ENCODE measurements around the gene TAF15.

GRCh38 chr17:35775583-35775982, 33.7 kb upstream of the TAF15 start:
- TF ChIP-seq CTCF (IDR thresholded peaks at IDR 0.05) = no peak
- no peak for TF ChIP-seq EP300 (IDR thresholded peaks at IDR 0.05)

Measured in esophagus muscularis mucosa (tissue), 3 donors.